Endothelial cell of umbilical vein (primary cell): ENCODE data around the gene YARS1. TPM values are rescaled to one million over a fixed set of nuclear protein-coding genes. Genes with fewer than 3 reads are reported as not detected.
A peak's percentile ranks its signal among the peaks of the same experiment; 100 is the strongest.

Experiments used
- BruUV-seq: library from RNA; stranded (reverse); fragments of 400-500 nt; replicated peaks from 2 replicates; lab custom pipeline; 2021; lab: Mats Ljungman, UMichigan
- CTCF ChIA-PET: fragments of 300-600, 350-600 bp; sonication (Branson Sonifier 250); formaldehyde crosslinking; loops from one replicate; lab custom pipeline; 2021; ENCODE audit warnings: antibody characterized with exemption, inconsistent platforms; lab: Charles Lee
- POLR2A ChIA-PET: fragments of 300-600, 350-600 bp; sonication (Branson Sonifier 250); formaldehyde crosslinking; loops from one replicate; lab custom pipeline; 2021; ENCODE audit warnings: antibody characterized with exemption, inconsistent platforms; lab: Charles Lee
- DNase-seq: peaks from one replicate; pipeline ENCODE4 v3.0.0-alpha.2; 2011; ENCODE audit warnings: low read depth, low spot score
- FAIRE-seq: peaks from 2 replicates; lab custom pipeline; 2011; peaks lifted over from hg19 to GRCh38; lab: Jason Lieb, UNC
- H2AFZ ChIP-seq: 2 replicates; pipeline ENCODE4 v1.6.0; 2012; ENCODE audit warnings: low read depth, low read length, control low read depth, inconsistent platforms
- H3K27ac ChIP-seq: 2 replicates; pipeline ENCODE4 v1.5.1; 2011; ENCODE audit warnings: low read depth, mild to moderate bottlenecking, control low read depth, low read length, moderate library complexity; ENCODE audit not compliant: insufficient read depth
- H3K27me3 ChIP-seq, 2 experiments: 2 replicates each; pipeline versions ENCODE4 v1.6.0 to v1.6.1; 2011; ENCODE audit warnings: low read length in 2 of 2, mixed read lengths in 1 of 2; ENCODE audit not compliant: control insufficient read depth in 2 of 2, insufficient read depth in 2 of 2
- H3K36me3 ChIP-seq, 2 experiments: 2 replicates in 1 of 2; 3 replicates in 1 of 2; pipeline ENCODE4 v1.5.1; 2011; ENCODE audit warnings: low read length in 2 of 2, mild to moderate bottlenecking in 1 of 2, moderate library complexity in 1 of 2; ENCODE audit not compliant: control insufficient read depth in 2 of 2, insufficient read depth in 2 of 2; ENCODE audit errors: extremely low read depth in 1 of 2
- H3K4me1 ChIP-seq: 3 replicates; pipeline ENCODE4 v1.5.1; 2011; ENCODE audit warnings: mild to moderate bottlenecking, low read length; ENCODE audit not compliant: control insufficient read depth, insufficient read depth; ENCODE audit errors: extremely low read depth
- H3K4me2 ChIP-seq: 2 replicates; pipeline ENCODE4 v1.6.1; 2011; ENCODE audit warnings: low read length, control low read depth, mixed read lengths; ENCODE audit not compliant: insufficient read depth
- H3K4me3 ChIP-seq, 3 experiments: fragments of 200-600 bp in 1 of 3; sonication (generic), shearing (Covaris generic) in 1 of 3; replicated peaks in 1 of 3; 2 replicates each; pipeline ENCODE4 v1.5.1; 2011 to 2016; ENCODE audit warnings: control low read depth in 3 of 3, low read length in 3 of 3, mild to moderate bottlenecking in 2 of 3, inconsistent platforms in 1 of 3, low read depth in 1 of 3, moderate library complexity in 1 of 3; ENCODE audit not compliant: insufficient read depth in 1 of 3
- H3K79me2 ChIP-seq: 2 replicates; pipeline ENCODE4 v1.6.0; 2012; ENCODE audit warnings: low read length, inconsistent platforms; ENCODE audit not compliant: control insufficient read depth, insufficient read depth
- H3K9ac ChIP-seq: replicated peaks from 2 replicates; pipeline ENCODE3; 2011; ENCODE audit warnings: low read length, control low read depth; ENCODE audit not compliant: insufficient read depth; ENCODE audit errors: extremely low read depth
- H3K9me1 ChIP-seq: replicated peaks from 3 replicates; pipeline ENCODE4 v1.6.0; 2011; ENCODE audit warnings: mild to moderate bottlenecking, low read length; ENCODE audit not compliant: control insufficient read depth, insufficient read depth; ENCODE audit errors: extremely low read depth
- H3K9me3 ChIP-seq: replicated peaks from 2 replicates; pipeline ENCODE4 v1.5.1; 2012; ENCODE audit warnings: low read length, inconsistent platforms; ENCODE audit not compliant: control insufficient read depth, insufficient read depth
- H4K20me1 ChIP-seq: replicated peaks from 2 replicates; pipeline ENCODE3; 2011; ENCODE audit warnings: mild to moderate bottlenecking, low read length; ENCODE audit not compliant: control insufficient read depth, insufficient read depth; ENCODE audit errors: extremely low read depth
- EZH2 ChIP-seq: IDR thresholded peaks from 2 replicates; pipeline ENCODE4 v1.6.1; 2012; ENCODE audit warnings: borderline replicate concordance, low read depth, mild to moderate bottlenecking, moderate library complexity, low read length, inconsistent platforms; ENCODE audit not compliant: severe bottlenecking
- FOS ChIP-seq: IDR thresholded peaks from 2 replicates; pipeline ENCODE4 v1.6.1; 2011; ENCODE audit warnings: mild to moderate bottlenecking, low read length, moderate library complexity, borderline replicate concordance; ENCODE audit not compliant: insufficient read depth
- GATA2 ChIP-seq: IDR thresholded peaks from 2 replicates; pipeline ENCODE4 v1.7.0; 2011; ENCODE audit warnings: low read depth, mild to moderate bottlenecking, moderate library complexity, mixed read lengths, low read length; ENCODE audit not compliant: insufficient read length, insufficient read depth
- JUN ChIP-seq: IDR thresholded peaks from 2 replicates; pipeline ENCODE4 v1.6.1; 2011; ENCODE audit warnings: borderline replicate concordance, low read depth; ENCODE audit not compliant: insufficient read length, insufficient read depth
- MYC ChIP-seq: IDR thresholded peaks from one replicate; pipeline ENCODE4 v1.6.1; 2011; ENCODE audit warnings: mild to moderate bottlenecking, low read depth, low read length
- POLR2A ChIP-seq: IDR thresholded peaks from 2 replicates; pipeline ENCODE4 v1.6.1; 2012; ENCODE audit warnings: low read depth, mild to moderate bottlenecking, control low read depth, low read length
- POLR2AphosphoS5 ChIP-seq: IDR thresholded peaks from 2 replicates; pipeline ENCODE4 v1.6.1; 2012; ENCODE audit warnings: low read depth, mild to moderate bottlenecking, control low read depth, low read length, moderate library complexity; ENCODE audit not compliant: insufficient read depth
- dilution Hi-C: fragments of 300-500 bp; cut with MboI; formaldehyde crosslinking; loops from one replicate; pipeline ENCODE4 v1.15.0; 2019; ENCODE audit warnings: low sequenced_read_pairs; ENCODE audit not compliant: extremely low pct_ligation_motif_present
- intact Hi-C: fragments of 100-400 bp; cut with micrococcal nuclease; formaldehyde crosslinking; loops from one replicate; pipeline ENCODE4 v1.10.0; 2022
- polyA plus RNA-seq, 4 experiments: library from polyadenylated mRNA; depleted of rRNA in 3 of 4; stranded (reverse) in 3 of 4; unstranded in 1 of 4; fragments of >200 nt; gene quantifications; 2 replicates each; pipeline versions ENCODE4 v1.2.1 to v1.2.3, GENCODE V29; 2011 to 2012; ENCODE audit warnings: missing spikeins in 1 of 4
- total RNA-seq: library from RNA; stranded (reverse); gene quantifications from 2 replicates; pipeline ENCODE4 v1.2.3, GENCODE V29; 2021
- TF ChIP-seq, protein P1 (sequence below), 2 donors: IDR thresholded peaks; 1 replicate in 1 of 2; 2 replicates in 1 of 2; pipeline ENCODE4 v1.5.1; 2011; ENCODE audit warnings: low read length in 2 of 2, mild to moderate bottlenecking in 2 of 2, moderate library complexity in 2 of 2, control low read depth in 1 of 2, inconsistent platforms in 1 of 2, low read depth in 1 of 2; ENCODE audit not compliant: insufficient read depth in 1 of 2; ENCODE audit errors: extremely low read depth in 1 of 2
- TF ChIP-seq, protein P2 (sequence below): IDR thresholded peaks from 2 replicates; pipeline ENCODE4 v1.6.1; 2011; ENCODE audit not compliant: insufficient read depth, insufficient read length

YARS1 gene
- total and polyA plus RNA-seq, 2 donors (not counting 3 experiments of a cell fraction or from before 2014, with no cell fraction given): 38.2 to 144 TPM

DNA sequence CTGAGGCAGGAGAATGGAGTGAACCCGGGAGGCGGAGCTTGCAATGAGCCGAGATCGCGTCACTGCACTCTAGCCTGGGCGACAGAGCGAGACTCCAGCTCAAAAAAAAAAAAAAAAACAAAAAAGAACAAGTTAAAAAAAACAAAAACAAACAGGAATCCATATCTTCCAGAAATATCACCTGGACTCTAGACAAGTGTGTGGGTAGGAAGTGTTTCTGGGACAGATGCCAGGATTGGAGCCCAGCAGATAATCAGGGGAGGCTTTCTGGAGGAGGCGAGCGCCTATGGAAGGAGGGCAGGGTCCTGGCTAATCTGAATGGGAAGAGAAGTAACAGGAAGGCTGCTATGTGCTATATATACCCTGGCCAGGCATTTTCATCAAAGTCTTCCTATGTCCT, 71.0 kb downstream of the YARS1 start:
- Histone ChIP-seq H3K4me1 (peaks cover 13% of the 10 kb centered on the region), H3K4me2 (no peak overlapping the region), H3K27me3 (no peaks in the 10 kb centered on the region), H3K9me1 (no peaks in the 10 kb centered on the region), H2AFZ (no peak overlapping the region), H3K9ac (no peak overlapping the region), H3K36me3 (no peaks in the 10 kb centered on the region), H3K79me2 (no peaks in the 10 kb centered on the region), H4K20me1 (no peaks in the 10 kb centered on the region), H3K27ac (no peak overlapping the region), H3K9me3 (no peaks in the 10 kb centered on the region), H3K4me3 (no peak overlapping the region)
- intact Hi-C loops: no loop called here
- BruUV-seq: no TSS peak
- dilution Hi-C loops: no loop called here
- no peak for DNase-seq
- TF ChIP-seq JUN: no peak
- no peak for TF ChIP-seq MYC
- no peak for TF ChIP-seq POLR2A
- TF ChIP-seq FOS: no peak
- TF ChIP-seq GATA2: no peak
- TF ChIP-seq, protein P1, sequence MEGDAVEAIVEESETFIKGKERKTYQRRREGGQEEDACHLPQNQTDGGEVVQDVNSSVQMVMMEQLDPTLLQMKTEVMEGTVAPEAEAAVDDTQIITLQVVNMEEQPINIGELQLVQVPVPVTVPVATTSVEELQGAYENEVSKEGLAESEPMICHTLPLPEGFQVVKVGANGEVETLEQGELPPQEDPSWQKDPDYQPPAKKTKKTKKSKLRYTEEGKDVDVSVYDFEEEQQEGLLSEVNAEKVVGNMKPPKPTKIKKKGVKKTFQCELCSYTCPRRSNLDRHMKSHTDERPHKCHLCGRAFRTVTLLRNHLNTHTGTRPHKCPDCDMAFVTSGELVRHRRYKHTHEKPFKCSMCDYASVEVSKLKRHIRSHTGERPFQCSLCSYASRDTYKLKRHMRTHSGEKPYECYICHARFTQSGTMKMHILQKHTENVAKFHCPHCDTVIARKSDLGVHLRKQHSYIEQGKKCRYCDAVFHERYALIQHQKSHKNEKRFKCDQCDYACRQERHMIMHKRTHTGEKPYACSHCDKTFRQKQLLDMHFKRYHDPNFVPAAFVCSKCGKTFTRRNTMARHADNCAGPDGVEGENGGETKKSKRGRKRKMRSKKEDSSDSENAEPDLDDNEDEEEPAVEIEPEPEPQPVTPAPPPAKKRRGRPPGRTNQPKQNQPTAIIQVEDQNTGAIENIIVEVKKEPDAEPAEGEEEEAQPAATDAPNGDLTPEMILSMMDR (IDR thresholded peaks at IDR 0.05; ENCODE audit: extremely low read depth in 1 of 2, insufficient read depth in 1 of 2, low read depth in 1 of 2, low read length in 2 of 2): no peak
- no peak for TF ChIP-seq EZH2
- no peak for TF ChIP-seq POLR2AphosphoS5
- TF ChIP-seq, protein P2, sequence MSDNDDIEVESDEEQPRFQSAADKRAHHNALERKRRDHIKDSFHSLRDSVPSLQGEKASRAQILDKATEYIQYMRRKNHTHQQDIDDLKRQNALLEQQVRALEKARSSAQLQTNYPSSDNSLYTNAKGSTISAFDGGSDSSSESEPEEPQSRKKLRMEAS: no peak
- ChIA-PET POLR2A (no interaction called here), CTCF (interaction anchor here (1.0 to 2.5 kb wide), 3 partner anchors 26 to 33 kb away, joined by 3 to 15 read pairs (median 4); no protein-coding TSS in a partner anchor)
- FAIRE-seq: peak; percentile 47
